Progenitor cell of endocrine pancreas (in vitro differentiated cells): ENCODE data around the gene COBLL1. TPM values are rescaled to one million over a fixed set of nuclear protein-coding genes. Genes with fewer than 3 reads are reported as not detected.
A peak's percentile ranks its signal among the peaks of the same experiment; 100 is the strongest.

Experiments
- DNase-seq: peaks from one replicate; pipeline ENCODE4 v3.0.0; 2021; ENCODE audit warnings: low spot score; ENCODE audit not compliant: unreplicated experiment
- H3K27ac Mint-ChIP-seq: 2 replicates; pipeline ENCODE4 v1.8.0; 2021; ENCODE audit warnings: mild to moderate bottlenecking, moderate library complexity, mixed read lengths
- H3K27me3 Mint-ChIP-seq: 2 replicates; pipeline ENCODE4 v1.8.0; 2021; ENCODE audit warnings: mixed read lengths
- H3K36me3 Mint-ChIP-seq: 2 replicates; pipeline ENCODE4 v1.8.0; 2022; ENCODE audit warnings: mixed read lengths; ENCODE audit not compliant: insufficient read depth
- H3K4me1 Mint-ChIP-seq: 2 replicates; pipeline ENCODE4 v1.8.0; 2021; ENCODE audit warnings: low read depth, mixed read lengths
- H3K4me3 Mint-ChIP-seq: 2 replicates; pipeline ENCODE4 v1.8.0; 2021; ENCODE audit warnings: low read depth, mild to moderate bottlenecking, moderate library complexity, mixed read lengths
- H3K9me3 Mint-ChIP-seq: 2 replicates; pipeline ENCODE4 v1.8.0; 2021; ENCODE audit warnings: low read depth, mixed read lengths
- total RNA-seq: library from RNA; stranded (reverse); gene quantifications from 2 replicates; pipeline ENCODE4 v1.2.1, GENCODE V29; 2021
- TF ChIP-seq, protein P1 (sequence below): fragments of 200-600 bp; sonication (generic); IDR thresholded peaks from one replicate; pipeline ENCODE4 v1.5.0; 2021; ENCODE audit warnings: antibody characterized with exemption, mild to moderate bottlenecking; ENCODE audit not compliant: unreplicated experiment

The COBLL1 gene
- total RNA-seq, 1 donor from 2014 or later = 80.9 TPM

DNA sequence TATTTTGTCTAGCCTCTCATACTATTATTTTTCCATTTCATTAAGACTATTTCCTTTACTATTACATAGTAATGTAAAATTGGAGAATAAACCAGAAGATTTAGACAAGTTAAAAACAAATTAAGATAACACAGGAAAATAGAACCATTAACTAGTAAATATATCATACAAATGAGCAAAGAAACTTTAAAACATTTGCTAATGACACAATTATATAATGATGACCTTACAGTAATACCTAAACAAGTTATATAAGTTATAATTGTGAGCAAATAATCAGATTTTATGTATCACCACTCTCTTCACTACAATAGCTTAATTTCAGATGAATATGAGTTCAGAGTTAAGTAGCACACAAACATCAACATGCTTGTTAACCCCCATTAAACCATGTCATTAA is 147.8 kb downstream of the COBLL1 start:
- Mint-ChIP-seq H3K27ac (peak overlapping the region; percentile 56), H3K4me3 (peak overlapping the region; percentile 66), H3K27me3 (no peaks in the 10 kb centered on the region), H3K36me3 (peaks cover 42% of the 10 kb centered on the region), H3K9me3 (no peaks in the 10 kb centered on the region), H3K4me1 (peaks cover 45% of the 10 kb centered on the region)
- DNase-seq = no peak
- TF ChIP-seq, protein P1, sequence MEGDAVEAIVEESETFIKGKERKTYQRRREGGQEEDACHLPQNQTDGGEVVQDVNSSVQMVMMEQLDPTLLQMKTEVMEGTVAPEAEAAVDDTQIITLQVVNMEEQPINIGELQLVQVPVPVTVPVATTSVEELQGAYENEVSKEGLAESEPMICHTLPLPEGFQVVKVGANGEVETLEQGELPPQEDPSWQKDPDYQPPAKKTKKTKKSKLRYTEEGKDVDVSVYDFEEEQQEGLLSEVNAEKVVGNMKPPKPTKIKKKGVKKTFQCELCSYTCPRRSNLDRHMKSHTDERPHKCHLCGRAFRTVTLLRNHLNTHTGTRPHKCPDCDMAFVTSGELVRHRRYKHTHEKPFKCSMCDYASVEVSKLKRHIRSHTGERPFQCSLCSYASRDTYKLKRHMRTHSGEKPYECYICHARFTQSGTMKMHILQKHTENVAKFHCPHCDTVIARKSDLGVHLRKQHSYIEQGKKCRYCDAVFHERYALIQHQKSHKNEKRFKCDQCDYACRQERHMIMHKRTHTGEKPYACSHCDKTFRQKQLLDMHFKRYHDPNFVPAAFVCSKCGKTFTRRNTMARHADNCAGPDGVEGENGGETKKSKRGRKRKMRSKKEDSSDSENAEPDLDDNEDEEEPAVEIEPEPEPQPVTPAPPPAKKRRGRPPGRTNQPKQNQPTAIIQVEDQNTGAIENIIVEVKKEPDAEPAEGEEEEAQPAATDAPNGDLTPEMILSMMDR = no peak

DNA sequence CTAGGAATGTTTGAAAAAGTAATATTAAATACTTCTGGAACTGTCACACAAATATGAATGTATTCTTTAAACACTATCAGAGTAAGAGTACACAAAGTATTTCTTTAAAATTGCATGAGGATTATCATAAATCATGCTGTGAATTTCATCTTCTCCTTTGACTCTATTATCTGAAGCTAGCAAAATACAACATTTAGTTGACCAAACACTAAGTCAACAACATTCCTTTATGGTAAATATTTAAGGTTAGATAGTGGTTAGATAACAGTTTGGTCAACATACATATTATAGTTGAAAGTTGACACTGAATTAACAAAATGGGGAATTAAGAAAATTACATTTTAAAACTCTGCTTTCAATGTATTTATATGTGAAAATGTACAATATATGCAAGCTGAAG is 148.2 kb downstream of the COBLL1 start:
- Mint-ChIP-seq H3K4me3 (peak overlapping the region; percentile 27), H3K36me3 (peaks cover 39% of the 10 kb centered on the region), H3K9me3 (no peaks in the 10 kb centered on the region), H3K27me3 (no peaks in the 10 kb centered on the region), H3K4me1 (peaks cover 42% of the 10 kb centered on the region), H3K27ac (peak overlapping the region; percentile 16)
- TF ChIP-seq, protein P1 = no peak
- no peak for DNase-seq

DNA sequence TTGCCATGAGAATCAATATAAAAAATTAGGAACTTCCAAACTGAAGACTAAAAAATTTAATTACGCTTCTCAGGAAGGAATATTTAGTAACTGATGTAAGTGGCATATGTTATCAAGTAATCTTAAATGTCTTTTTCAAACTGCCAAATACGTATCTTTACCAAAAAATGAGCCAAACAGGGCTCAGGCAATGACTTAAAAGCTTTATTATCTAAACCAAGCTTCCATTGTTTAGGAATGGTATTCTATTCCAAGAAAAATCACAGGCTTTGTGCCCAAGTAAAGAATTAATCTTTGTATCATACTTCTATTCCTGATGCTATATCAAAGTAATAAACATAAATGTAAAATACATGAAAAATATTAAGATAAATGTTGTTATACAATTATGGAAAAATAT is 148.7 kb downstream of the COBLL1 start:
- Mint-ChIP-seq H3K4me1 (peaks cover 39% of the 10 kb centered on the region), H3K27ac (no peak overlapping the region), H3K4me3 (no peak overlapping the region), H3K36me3 (peaks cover 39% of the 10 kb centered on the region), H3K27me3 (no peaks in the 10 kb centered on the region), H3K9me3 (no peaks in the 10 kb centered on the region)
- no peak for DNase-seq
- TF ChIP-seq, protein P1 = no peak

DNA sequence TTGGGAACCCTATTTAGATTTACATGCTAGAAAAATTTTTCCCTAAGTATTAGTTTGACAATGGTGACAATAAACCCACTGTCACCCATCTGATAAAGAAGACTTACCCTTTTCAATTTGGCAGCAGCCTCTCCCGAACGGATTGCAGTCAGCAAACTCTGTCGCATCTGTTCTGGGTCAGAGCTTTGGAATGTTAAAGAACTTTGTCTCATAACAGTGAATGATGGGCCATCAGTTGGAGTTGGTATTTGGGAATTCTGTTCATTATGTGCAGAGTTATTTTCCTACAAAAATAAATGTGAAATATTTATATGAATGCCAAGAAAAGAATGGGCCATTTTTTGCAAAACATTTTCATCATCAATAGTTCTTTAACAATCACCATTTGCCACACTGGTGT is 149.5 kb downstream of the COBLL1 start:
- Mint-ChIP-seq H3K27ac (no peak overlapping the region), H3K4me1 (peaks cover 32% of the 10 kb centered on the region)
- no peak for DNase-seq

DNA sequence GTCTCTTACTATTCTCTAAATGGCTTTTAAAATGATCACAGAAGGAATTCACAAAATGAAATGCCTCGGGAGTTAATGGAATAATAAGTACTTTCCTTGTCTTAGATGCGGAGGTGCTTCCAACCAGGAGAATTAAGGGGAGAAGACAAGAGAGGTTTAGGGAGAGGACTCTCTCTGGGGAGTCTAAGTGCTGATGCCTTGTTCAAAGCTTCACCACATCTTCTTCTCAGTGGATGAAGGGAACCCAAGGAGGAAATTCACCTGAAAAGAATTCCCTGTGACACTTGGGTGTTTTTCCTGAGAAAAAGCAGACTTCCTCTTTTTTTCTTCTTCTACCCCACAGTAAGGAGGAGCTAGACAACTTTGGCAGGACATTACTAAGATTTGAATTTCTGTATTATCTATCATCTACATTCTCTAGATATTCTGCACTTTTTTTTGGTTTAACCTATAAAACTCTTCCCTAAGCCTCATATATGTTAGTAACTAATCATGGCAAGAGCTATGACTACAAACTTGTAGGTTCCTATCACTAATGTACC is 150.2 kb downstream of the COBLL1 start:
- H3K27me3 Mint-ChIP-seq = no peaks in the 10 kb centered on the region
- no peak overlapping the region for H3K4me3 Mint-ChIP-seq
- no peak for DNase-seq
- H3K9me3 Mint-ChIP-seq = no peaks in the 10 kb centered on the region
- H3K27ac Mint-ChIP-seq = no peak overlapping the region
- TF ChIP-seq, protein P1 = no peak
- H3K36me3 Mint-ChIP-seq = peaks cover 40% of the 10 kb centered on the region
- H3K4me1 Mint-ChIP-seq = peaks cover 28% of the 10 kb centered on the region

More for the DNA sequence above, 149.5 kb downstream of the COBLL1 start:
- Mint-ChIP-seq H3K9me3 (no peaks in the 10 kb centered on the region), H3K4me3 (no peak overlapping the region), H3K27me3 (no peaks in the 10 kb centered on the region), H3K36me3 (peaks cover 37% of the 10 kb centered on the region)
- TF ChIP-seq, protein P1 = no peak
